WTC11 (cell line): Measurements from ENCODE around the gene PAXIP1. TPM values are rescaled to one million over a fixed set of nuclear protein-coding genes. Genes with fewer than 3 reads are reported as not detected.

ENCODE experiments used
- ATAC-seq: fragments of 200-7000 bp; cut with Tn5 transposase; 2 replicates; pipeline ENCODE4 v1.10.0; 2021; ENCODE audit warnings: mild to moderate bottlenecking, moderate library complexity
- CTCF ChIA-PET: fragments of 300-600 bp; sonication (Branson Sonifier 250); formaldehyde crosslinking; loops from one replicate; lab custom pipeline; 2021; ENCODE audit warnings: antibody characterized with exemption; lab: Charles Lee
- POLR2A ChIA-PET: fragments of 350-600 bp; sonication (Branson Sonifier 250); formaldehyde crosslinking; loops from one replicate; lab custom pipeline; 2021; ENCODE audit warnings: antibody characterized with exemption; lab: Charles Lee
- DNase-seq: peaks from one replicate; pipeline ENCODE4 v3.0.0; 2021; ENCODE audit warnings: low spot score
- H3K27ac Mint-ChIP-seq: 2 replicates; pipeline ENCODE4 v1.8.0; 2021; ENCODE audit warnings: mixed read lengths
- H3K27me3 Mint-ChIP-seq: 2 replicates; pipeline ENCODE4 v1.8.0; 2021; ENCODE audit warnings: low read depth, mild to moderate bottlenecking, moderate library complexity, mixed read lengths
- H3K36me3 Mint-ChIP-seq: 2 replicates; pipeline ENCODE4 v1.8.0; 2021; ENCODE audit warnings: mixed read lengths
- H3K4me1 Mint-ChIP-seq: 2 replicates; pipeline ENCODE4 v1.8.0; 2022; ENCODE audit warnings: mixed read lengths
- H3K4me3 Mint-ChIP-seq: 2 replicates; pipeline ENCODE4 v1.8.0; 2021; ENCODE audit warnings: mild to moderate bottlenecking, moderate library complexity, mixed read lengths
- H3K9me3 Mint-ChIP-seq: 2 replicates; pipeline ENCODE4 v1.8.0; 2021; ENCODE audit warnings: mixed read lengths
- AR ChIP-seq: fragments of 250-450 bp; sonication (Bioruptor Pico); IDR thresholded peaks from 2 replicates; pipeline ENCODE4 v1.9.0; 2021; ENCODE audit warnings: mild to moderate bottlenecking
- ATF1 ChIP-seq: sonication (generic); formaldehyde crosslinking; IDR thresholded peaks from 2 replicates; pipeline ENCODE4 v1.8.1; 2023; ENCODE audit warnings: mild to moderate bottlenecking, moderate library complexity, missing genetic modification reagents
- ETV6 ChIP-seq: sonication (generic); formaldehyde crosslinking; IDR thresholded peaks from 2 replicates; pipeline ENCODE4 v1.8.1; 2022; ENCODE audit warnings: mild to moderate bottlenecking, missing genetic modification reagents
- FOXK1 ChIP-seq: sonication (generic); formaldehyde crosslinking; IDR thresholded peaks from 2 replicates; pipeline ENCODE4 v1.8.0; 2022; ENCODE audit warnings: mild to moderate bottlenecking, moderate library complexity, missing genetic modification reagents
- GABPB1 ChIP-seq: sonication (generic); formaldehyde crosslinking; IDR thresholded peaks from 2 replicates; pipeline ENCODE4 v1.8.1; 2023; ENCODE audit warnings: mild to moderate bottlenecking, missing genetic modification reagents
- IRF1 ChIP-seq: sonication (generic); formaldehyde crosslinking; IDR thresholded peaks from 2 replicates; pipeline ENCODE4 v1.8.0; 2023; ENCODE audit warnings: missing genetic modification reagents
- KAT7 ChIP-seq: sonication (generic); formaldehyde crosslinking; IDR thresholded peaks from 2 replicates; pipeline ENCODE4 v1.8.1; 2023; ENCODE audit warnings: missing genetic modification reagents, mild to moderate bottlenecking, borderline replicate concordance
- NR3C1 ChIP-seq: sonication (generic); formaldehyde crosslinking; conservative IDR thresholded peaks from 2 replicates; pipeline ENCODE4 v1.8.1; 2023; ENCODE audit warnings: low read depth, mild to moderate bottlenecking, missing genetic modification reagents
- PRDM15 ChIP-seq: sonication (generic); formaldehyde crosslinking; IDR thresholded peaks from 2 replicates; pipeline ENCODE4 v1.8.0; 2022; ENCODE audit warnings: missing genetic modification reagents
- PREB ChIP-seq: sonication (generic); formaldehyde crosslinking; IDR thresholded peaks from 2 replicates; pipeline ENCODE4 v1.8.1; 2022; ENCODE audit warnings: mild to moderate bottlenecking, missing genetic modification reagents, moderate library complexity, borderline replicate concordance
- SMAD3 ChIP-seq: sonication (generic); formaldehyde crosslinking; IDR thresholded peaks from 2 replicates; pipeline ENCODE4 v1.8.0; 2022; ENCODE audit warnings: missing genetic modification reagents, mild to moderate bottlenecking, borderline replicate concordance
- SMAD4 ChIP-seq: sonication (generic); formaldehyde crosslinking; IDR thresholded peaks from 2 replicates; pipeline ENCODE4 v1.8.0; 2022; ENCODE audit warnings: mild to moderate bottlenecking, missing genetic modification reagents
- USF2 ChIP-seq: sonication (generic); formaldehyde crosslinking; IDR thresholded peaks from 2 replicates; pipeline ENCODE4 v1.8.1; 2023; ENCODE audit warnings: mild to moderate bottlenecking, missing genetic modification reagents, moderate library complexity
- ZNF219 ChIP-seq: sonication (generic); formaldehyde crosslinking; IDR thresholded peaks from 2 replicates; pipeline ENCODE4 v1.8.0; 2023; ENCODE audit warnings: missing genetic modification reagents, mild to moderate bottlenecking, borderline replicate concordance
- ZNF416 ChIP-seq: fragments of 250-450 bp; sonication (Bioruptor Pico); IDR thresholded peaks from 2 replicates; pipeline ENCODE4 v1.9.0; 2021; ENCODE audit warnings: mild to moderate bottlenecking, inconsistent platforms
- ZNF532 ChIP-seq: fragments of 250-450 bp; sonication (Bioruptor Pico); IDR thresholded peaks from 2 replicates; pipeline ENCODE4 v1.9.0; 2021; ENCODE audit warnings: mild to moderate bottlenecking, borderline replicate concordance
- total RNA-seq: library from RNA; stranded (reverse); gene quantifications from 3 replicates; pipeline ENCODE4 v1.2.3, GENCODE V29; 2021

The PAXIP1 gene
- total RNA-seq, 1 experiment from 2014 or later: 34.1 TPM

GRCh38 chr7:154915600-154915999, 87.3 kb downstream of the PAXIP1 start (continued):
- TF ChIP-seq FOXK1 (CRISPR knock-in tag): no peak
- TF ChIP-seq PREB: no peak

- ATAC-seq (peak; percentile 35), DNase-seq (peak; percentile 35)
- Mint-ChIP-seq H3K27me3 (peaks cover 22% of the 10 kb centered on the region), H3K36me3 (peaks cover 10% of the 10 kb centered on the region), H3K27ac (no peak overlapping the region), H3K9me3 (peaks cover 20% of the 10 kb centered on the region), H3K4me3 (no peak overlapping the region), H3K4me1 (peaks cover 4% of the 10 kb centered on the region)
- ChIA-PET POLR2A (no interaction called here), CTCF (interaction anchor here (0.9 to 3.6 kb wide), 17 partner anchors 12 to 684 kb away, joined by 3 to 42 read pairs (median 5); no protein-coding TSS in a partner anchor)
- TF ChIP-seq SMAD4 (no peak), USF2 (no peak), AR (CRISPR knock-in tag) (no peak), ZNF416 (CRISPR knock-in tag) (no peak), ATF1 (CRISPR knock-in tag) (no peak), NR3C1 (CRISPR knock-in tag) (no peak), ZNF532 (CRISPR knock-in tag) (no peak), IRF1 (CRISPR knock-in tag) (no peak), GABPB1 (no peak), SMAD3 (CRISPR knock-in tag) (no peak), ETV6 (CRISPR knock-in tag) (no peak)
Measured at GRCh38 chr7:154914996-154915380, 87.9 kb downstream of the PAXIP1 start.

GRCh38 chr7:154914308-154914995, 88.5 kb downstream of the PAXIP1 start:
- H3K4me1 Mint-ChIP-seq: peaks cover 4% of the 10 kb centered on the region
- ChIA-PET CTCF (interaction anchor here (0.6 to 3.6 kb wide), 30 partner anchors 9 to 684 kb away, joined by 3 to 42 read pairs (median 4); partner anchors contain the start of gene HTR5A), POLR2A (no interaction called here)
- ATAC-seq (no peak), DNase-seq (peak; percentile 16)
- H3K4me3 Mint-ChIP-seq: no peak overlapping the region
- H3K36me3 Mint-ChIP-seq: peaks cover 13% of the 10 kb centered on the region
- TF ChIP-seq PRDM15 (CRISPR knock-in tag) (no peak), SMAD3 (CRISPR knock-in tag) (no peak), KAT7 (no peak), ZNF219 (CRISPR knock-in tag) (no peak)
- H3K27me3 Mint-ChIP-seq: peaks cover 22% of the 10 kb centered on the region
- H3K9me3 Mint-ChIP-seq: peaks cover 24% of the 10 kb centered on the region
- no peak overlapping the region for H3K27ac Mint-ChIP-seq
